Spleen (tissue), 7 donors: ENCODE data around the gene KIF21B.

Source experiments
- CTCF ChIP-seq, 11 experiments: fragments of 200-600 bp in 7 of 11; fragments of 450-650 bp in 4 of 11; sonication (generic) in 4 of 11; IDR thresholded peaks in 8 of 11; conservative IDR thresholded peaks in 3 of 11; 1 replicate in 7 of 11; 2 replicates in 4 of 11; pipeline versions ENCODE4 v1.4.0 to v1.8.0; 2016 to 2021; ENCODE audit warnings: antibody characterized with exemption in 11 of 11, inconsistent platforms in 4 of 11, mild to moderate bottlenecking in 1 of 11
- POLR2AphosphoS5 ChIP-seq, 3 donors: sonication (generic); formaldehyde crosslinking; IDR thresholded peaks; one replicate each; pipeline ENCODE4 v1.5.1; 2017; ENCODE audit warnings: antibody characterized with exemption in 3 of 3
- donor health status: DM: no; HTN: no; CAD: no; lungs with moderate emphysema.
- donor health status: DM: no; HTN: no; CAD: no.
- donor health status: DM: no; HTN: no; CAD: no.

- TF ChIP-seq CTCF (IDR thresholded peaks at IDR 0.05 in 8 of 11, conservative IDR thresholded peaks at IDR 0.05 in 3 of 11) = no peak
- TF ChIP-seq POLR2AphosphoS5 (IDR thresholded peaks at IDR 0.05) = no peak
Measured at GRCh38 chr1:201016211-201016651, 7.3 kb downstream of the KIF21B start.
